ENCODE measurements around the gene PRR35.

- TF ChIP-seq POLR2AphosphoS5 (IDR thresholded peaks at IDR 0.05; ENCODE audit: insufficient read depth, low read depth, low read length) (no peak), CTCF (IDR thresholded peaks at IDR 0.05; ENCODE audit: extremely low read depth in 1 of 2, insufficient read depth in 1 of 2, low read depth in 1 of 2, low read length in 2 of 2) (no peak), POLR2A (IDR thresholded peaks at IDR 0.05; ENCODE audit: low read depth, low read length) (no peak), EZH2 (IDR thresholded peaks at IDR 0.05; ENCODE audit: borderline replicate concordance, low read depth, low read length, severe bottlenecking) (no peak), MAX (IDR thresholded peaks at IDR 0.05; ENCODE audit: insufficient read depth, insufficient read length) (no peak), MYC (IDR thresholded peaks at IDR 0.05; ENCODE audit: low read depth, low read length) (no peak), JUN (IDR thresholded peaks at IDR 0.05; ENCODE audit: borderline replicate concordance, insufficient read depth, insufficient read length, low read depth) (no peak)
These were observed 1.7 kb upstream of the PRR35 start for GRCh38 chr16:558298-559020.

Measured in endothelial cell of umbilical vein (primary cell).